ENCODE data around the gene NOD1. TPM values are rescaled to one million over a fixed set of nuclear protein-coding genes. Genes with fewer than 3 reads are reported as not detected.

The NOD1 gene
- total and polyA plus RNA-seq, 12 donors = 3.6 to 18.0 (median 7.2) TPM

GRCh38 chr7:30424506-30424905, 54.1 kb downstream of the NOD1 start:
- intact Hi-C loops (cut with DNase I) = no loop called here
- TF ChIP-seq POLR2A (IDR thresholded peaks at IDR 0.05) (no peak), CTCF (IDR thresholded peaks at IDR 0.05) (no peak)
- Histone ChIP-seq H3K4me1 (replicated peaks in 1 of 2) (peaks cover 0 to 12% of the 10 kb centered on the region in 2 donors), H3K4me3 (no peak overlapping the region), H3K27ac (no peak overlapping the region), H3K36me3 (replicated peaks in 1 of 2) (peaks cover 0 to 22% of the 10 kb centered on the region in 2 donors), H3K9me3 (replicated peaks in 1 of 3) (no peaks in the 10 kb centered on the region), H3K27me3 (no peaks in the 10 kb centered on the region)
- DNase-seq = peak in 1 of 7 donors; percentile 42
- 85 to 91% (median 88%) methylated on average over 4 to 5 of the region's 5 CpGs for WGBS, 4 donors

- TF ChIP-seq POLR2A (IDR thresholded peaks at IDR 0.05) = no peak
- no peak for TF ChIP-seq CTCF (IDR thresholded peaks at IDR 0.05)
- Histone ChIP-seq H3K9me3 (replicated peaks in 1 of 3) (no peaks in the 10 kb centered on the region), H3K4me3 (no peak overlapping the region), H3K4me1 (replicated peaks in 1 of 2) (peaks cover 0 to 7% of the 10 kb centered on the region in 2 donors), H3K27me3 (no peaks in the 10 kb centered on the region), H3K36me3 (replicated peaks in 1 of 2) (peaks cover 0 to 22% of the 10 kb centered on the region in 2 donors), H3K27ac (no peak overlapping the region)
- DNase-seq = no peak
- 89 to 93% (median 90%) methylated on average over 8 to 14 of the region's 14 CpGs for WGBS, 4 donors
- intact Hi-C loops (cut with DNase I) = no loop called here
Observed at GRCh38 chr7:30423788-30424505, 54.6 kb downstream of the NOD1 start.

GRCh38 chr7:30422922-30423321, 55.7 kb downstream of the NOD1 start:
- H3K4me1 ChIP-seq (replicated peaks in 1 of 2) = peaks cover 0 to 3% of the 10 kb centered on the region in 2 donors
- intact Hi-C loops (cut with DNase I) = no loop called here
- H3K27me3 ChIP-seq = no peaks in the 10 kb centered on the region
- peak in 2 of 7 donors; percentile 31 to 61 for DNase-seq
- no peak overlapping the region for H3K4me3 ChIP-seq
- TF ChIP-seq CTCF (IDR thresholded peaks at IDR 0.05) = no peak
- 81 to 91% (median 86%) methylated on average over 6 of the region's 6 CpGs for WGBS, 4 donors
- peaks cover 0 to 22% of the 10 kb centered on the region in 2 donors for H3K36me3 ChIP-seq (replicated peaks in 1 of 2)
- H3K27ac ChIP-seq = no peak overlapping the region
- no peaks in the 10 kb centered on the region for H3K9me3 ChIP-seq (replicated peaks in 1 of 3)

GRCh38 chr7:30421647-30422196, 56.9 kb downstream of the NOD1 start:
- peaks cover 0 to 16% of the 10 kb centered on the region in 2 donors for H3K36me3 ChIP-seq (replicated peaks in 1 of 2)
- H3K27me3 ChIP-seq = no peaks in the 10 kb centered on the region
- H3K9me3 ChIP-seq (replicated peaks in 1 of 3) = no peaks in the 10 kb centered on the region
- WGBS, 4 donors = 83 to 87% (median 84%) methylated on average over 3 of the region's 3 CpGs
- H3K27ac ChIP-seq = no peak overlapping the region
- intact Hi-C loops (cut with DNase I) = no loop called here
- TF ChIP-seq CTCF (IDR thresholded peaks at IDR 0.05) = no peak
- TF ChIP-seq POLR2A (IDR thresholded peaks at IDR 0.05) = no peak
- no peaks in the 10 kb centered on the region for H3K4me1 ChIP-seq (replicated peaks in 1 of 2)
- H3K4me3 ChIP-seq = no peak overlapping the region
- no peak for DNase-seq
